Measurements from ENCODE around the gene HAX1. TPM values are rescaled to one million over a fixed set of nuclear protein-coding genes. Genes with fewer than 3 reads are reported as not detected.

HAX1 gene
- total and polyA plus RNA-seq, 4 donors = 37.5 to 91.2 (median 59.3) TPM

DNA sequence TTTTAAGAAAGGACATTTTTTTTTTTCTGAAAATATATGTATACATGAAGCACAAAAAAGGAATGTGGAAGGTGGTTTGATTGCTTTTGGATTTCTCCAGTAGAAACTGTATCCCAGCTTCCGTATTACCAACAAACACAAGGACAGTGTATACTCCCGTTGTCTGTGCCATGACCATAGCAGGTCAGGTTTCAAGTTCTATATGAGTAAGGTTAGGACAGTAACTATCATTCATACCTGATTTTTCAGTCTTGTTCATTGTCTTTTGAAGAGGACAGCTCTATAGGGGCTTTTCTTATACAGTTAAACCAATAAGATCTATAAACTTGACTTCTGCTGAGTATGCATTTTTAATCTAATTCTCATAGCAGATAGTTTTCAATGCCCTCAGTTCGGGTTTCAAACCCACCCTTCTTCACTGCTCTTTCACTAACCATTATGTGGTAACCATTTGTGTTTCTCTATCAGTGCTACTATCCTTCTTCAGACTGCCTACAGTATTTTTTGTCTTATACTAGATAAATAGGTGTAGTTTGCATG, 32.1 kb upstream of the HAX1 start:
- Histone ChIP-seq H3K36me3 (ENCODE audit: control insufficient read depth in 4 of 4, insufficient read depth in 3 of 4, low read depth in 1 of 4, low read length in 3 of 4) (peaks cover 27 to 66% (median 55%) of the 10 kb centered on the region in 4 donors), H3K4me1 (ENCODE audit: control insufficient read depth in 4 of 4, insufficient read depth in 4 of 4, low read length in 3 of 4) (peaks cover 11 to 32% (median 23%) of the 10 kb centered on the region in 4 donors), H3K27me3 (ENCODE audit: control insufficient read depth in 4 of 4, insufficient read depth in 4 of 4, low read length in 3 of 4) (no peaks in the 10 kb centered on the region), H3K9ac (ENCODE audit: low read depth in 1 of 2, low read length in 2 of 2) (no peak overlapping the region), H3K9me3 (ENCODE audit: control insufficient read depth in 4 of 4, low read length in 3 of 4) (no peaks in the 10 kb centered on the region), H3K4me3 (ENCODE audit: low read depth in 1 of 3, low read length in 3 of 3) (no peak overlapping the region), H3K27ac (ENCODE audit: low read depth in 1 of 2, low read length in 2 of 2) (no peak overlapping the region)
- TF ChIP-seq EGR1 (IDR thresholded peaks at IDR 0.05; ENCODE audit: low read depth in 2 of 2) (no peak), SP1 (IDR thresholded peaks at IDR 0.05) (no peak), RAD21 (IDR thresholded peaks at IDR 0.05) (no peak), FOXA2 (IDR thresholded peaks at IDR 0.05) (no peak), NR2F2 (IDR thresholded peaks at IDR 0.05) (no peak), HNF4A (conservative IDR thresholded peaks at IDR 0.05) (no peak), RXRA (IDR thresholded peaks at IDR 0.05) (no peak), JUND (IDR thresholded peaks at IDR 0.05) (no peak), FOXA1 (IDR thresholded peaks at IDR 0.05) (no peak)
- TF ChIP-seq, protein P1, sequence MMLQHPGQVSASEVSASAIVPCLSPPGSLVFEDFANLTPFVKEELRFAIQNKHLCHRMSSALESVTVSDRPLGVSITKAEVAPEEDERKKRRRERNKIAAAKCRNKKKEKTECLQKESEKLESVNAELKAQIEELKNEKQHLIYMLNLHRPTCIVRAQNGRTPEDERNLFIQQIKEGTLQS (IDR thresholded peaks at IDR 0.05) = no peak
- TF ChIP-seq, protein P2, sequence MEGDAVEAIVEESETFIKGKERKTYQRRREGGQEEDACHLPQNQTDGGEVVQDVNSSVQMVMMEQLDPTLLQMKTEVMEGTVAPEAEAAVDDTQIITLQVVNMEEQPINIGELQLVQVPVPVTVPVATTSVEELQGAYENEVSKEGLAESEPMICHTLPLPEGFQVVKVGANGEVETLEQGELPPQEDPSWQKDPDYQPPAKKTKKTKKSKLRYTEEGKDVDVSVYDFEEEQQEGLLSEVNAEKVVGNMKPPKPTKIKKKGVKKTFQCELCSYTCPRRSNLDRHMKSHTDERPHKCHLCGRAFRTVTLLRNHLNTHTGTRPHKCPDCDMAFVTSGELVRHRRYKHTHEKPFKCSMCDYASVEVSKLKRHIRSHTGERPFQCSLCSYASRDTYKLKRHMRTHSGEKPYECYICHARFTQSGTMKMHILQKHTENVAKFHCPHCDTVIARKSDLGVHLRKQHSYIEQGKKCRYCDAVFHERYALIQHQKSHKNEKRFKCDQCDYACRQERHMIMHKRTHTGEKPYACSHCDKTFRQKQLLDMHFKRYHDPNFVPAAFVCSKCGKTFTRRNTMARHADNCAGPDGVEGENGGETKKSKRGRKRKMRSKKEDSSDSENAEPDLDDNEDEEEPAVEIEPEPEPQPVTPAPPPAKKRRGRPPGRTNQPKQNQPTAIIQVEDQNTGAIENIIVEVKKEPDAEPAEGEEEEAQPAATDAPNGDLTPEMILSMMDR (IDR thresholded peaks at IDR 0.05; ENCODE audit: low read depth, low read length, missing input control) = no peak
- TF ChIP-seq, protein P3, sequence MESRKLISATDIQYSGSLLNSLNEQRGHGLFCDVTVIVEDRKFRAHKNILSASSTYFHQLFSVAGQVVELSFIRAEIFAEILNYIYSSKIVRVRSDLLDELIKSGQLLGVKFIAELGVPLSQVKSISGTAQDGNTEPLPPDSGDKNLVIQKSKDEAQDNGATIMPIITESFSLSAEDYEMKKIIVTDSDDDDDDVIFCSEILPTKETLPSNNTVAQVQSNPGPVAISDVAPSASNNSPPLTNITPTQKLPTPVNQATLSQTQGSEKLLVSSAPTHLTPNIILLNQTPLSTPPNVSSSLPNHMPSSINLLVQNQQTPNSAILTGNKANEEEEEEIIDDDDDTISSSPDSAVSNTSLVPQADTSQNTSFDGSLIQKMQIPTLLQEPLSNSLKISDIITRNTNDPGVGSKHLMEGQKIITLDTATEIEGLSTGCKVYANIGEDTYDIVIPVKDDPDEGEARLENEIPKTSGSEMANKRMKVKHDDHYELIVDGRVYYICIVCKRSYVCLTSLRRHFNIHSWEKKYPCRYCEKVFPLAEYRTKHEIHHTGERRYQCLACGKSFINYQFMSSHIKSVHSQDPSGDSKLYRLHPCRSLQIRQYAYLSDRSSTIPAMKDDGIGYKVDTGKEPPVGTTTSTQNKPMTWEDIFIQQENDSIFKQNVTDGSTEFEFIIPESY (IDR thresholded peaks at IDR 0.05) = no peak
- WGBS = 95% methylated on average over 3 of the region's 3 CpGs
- DNase-seq (ENCODE audit: low spot score) = no peak

DNA sequence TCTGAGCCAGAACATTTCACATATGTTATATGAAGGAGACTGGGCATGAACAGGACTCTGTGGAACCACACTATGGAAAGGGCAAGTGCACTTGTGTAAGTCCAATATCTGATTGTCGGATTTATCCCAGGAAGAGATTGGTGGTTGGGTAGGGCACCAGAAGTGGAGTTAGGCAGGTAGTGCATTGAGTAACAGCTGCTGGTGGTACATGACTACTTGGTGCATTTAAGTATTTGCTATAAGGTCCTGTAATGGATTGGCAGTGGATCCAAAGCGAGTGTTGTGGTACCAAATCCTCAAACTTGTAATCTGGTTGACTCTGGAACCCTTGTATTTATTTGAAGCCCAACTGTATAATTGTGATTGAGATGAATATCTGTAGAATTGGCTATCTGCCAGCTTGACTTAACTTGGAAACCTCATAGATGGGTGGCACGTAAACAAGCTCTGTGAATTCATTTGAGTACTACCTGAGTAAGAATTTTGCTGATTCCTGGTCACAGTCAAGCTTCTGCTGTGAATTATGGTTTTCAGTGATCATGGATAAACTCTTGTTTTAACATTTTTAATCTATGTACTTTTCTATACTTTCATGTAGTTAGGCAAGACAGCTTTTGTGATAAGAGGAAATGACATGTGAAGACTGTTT, 30.6 kb upstream of the HAX1 start:
- Histone ChIP-seq H3K9ac (ENCODE audit: low read depth in 1 of 2, low read length in 2 of 2) (no peak overlapping the region), H3K27ac (ENCODE audit: low read depth in 1 of 2, low read length in 2 of 2) (no peak overlapping the region)
- WGBS = 96% methylated on average over 3 of the region's 3 CpGs

More for the DNA sequence above, 30.6 kb upstream of the HAX1 start:
- Histone ChIP-seq H3K9me3 (ENCODE audit: control insufficient read depth in 4 of 4, low read length in 3 of 4) (no peaks in the 10 kb centered on the region), H3K4me1 (ENCODE audit: control insufficient read depth in 4 of 4, insufficient read depth in 4 of 4, low read length in 3 of 4) (peaks cover 7 to 17% (median 16%) of the 10 kb centered on the region in 4 donors), H3K36me3 (ENCODE audit: control insufficient read depth in 4 of 4, insufficient read depth in 3 of 4, low read depth in 1 of 4, low read length in 3 of 4) (peaks cover 31 to 66% (median 61%) of the 10 kb centered on the region in 4 donors), H3K4me3 (ENCODE audit: low read depth in 1 of 3, low read length in 3 of 3) (no peak overlapping the region), H3K27me3 (ENCODE audit: control insufficient read depth in 4 of 4, insufficient read depth in 4 of 4, low read length in 3 of 4) (no peaks in the 10 kb centered on the region)
- DNase-seq (ENCODE audit: low spot score) = no peak
- TF ChIP-seq, protein P4, sequence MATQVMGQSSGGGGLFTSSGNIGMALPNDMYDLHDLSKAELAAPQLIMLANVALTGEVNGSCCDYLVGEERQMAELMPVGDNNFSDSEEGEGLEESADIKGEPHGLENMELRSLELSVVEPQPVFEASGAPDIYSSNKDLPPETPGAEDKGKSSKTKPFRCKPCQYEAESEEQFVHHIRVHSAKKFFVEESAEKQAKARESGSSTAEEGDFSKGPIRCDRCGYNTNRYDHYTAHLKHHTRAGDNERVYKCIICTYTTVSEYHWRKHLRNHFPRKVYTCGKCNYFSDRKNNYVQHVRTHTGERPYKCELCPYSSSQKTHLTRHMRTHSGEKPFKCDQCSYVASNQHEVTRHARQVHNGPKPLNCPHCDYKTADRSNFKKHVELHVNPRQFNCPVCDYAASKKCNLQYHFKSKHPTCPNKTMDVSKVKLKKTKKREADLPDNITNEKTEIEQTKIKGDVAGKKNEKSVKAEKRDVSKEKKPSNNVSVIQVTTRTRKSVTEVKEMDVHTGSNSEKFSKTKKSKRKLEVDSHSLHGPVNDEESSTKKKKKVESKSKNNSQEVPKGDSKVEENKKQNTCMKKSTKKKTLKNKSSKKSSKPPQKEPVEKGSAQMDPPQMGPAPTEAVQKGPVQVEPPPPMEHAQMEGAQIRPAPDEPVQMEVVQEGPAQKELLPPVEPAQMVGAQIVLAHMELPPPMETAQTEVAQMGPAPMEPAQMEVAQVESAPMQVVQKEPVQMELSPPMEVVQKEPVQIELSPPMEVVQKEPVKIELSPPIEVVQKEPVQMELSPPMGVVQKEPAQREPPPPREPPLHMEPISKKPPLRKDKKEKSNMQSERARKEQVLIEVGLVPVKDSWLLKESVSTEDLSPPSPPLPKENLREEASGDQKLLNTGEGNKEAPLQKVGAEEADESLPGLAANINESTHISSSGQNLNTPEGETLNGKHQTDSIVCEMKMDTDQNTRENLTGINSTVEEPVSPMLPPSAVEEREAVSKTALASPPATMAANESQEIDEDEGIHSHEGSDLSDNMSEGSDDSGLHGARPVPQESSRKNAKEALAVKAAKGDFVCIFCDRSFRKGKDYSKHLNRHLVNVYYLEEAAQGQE (IDR thresholded peaks at IDR 0.05) = no peak
- TF ChIP-seq, protein P3 (IDR thresholded peaks at IDR 0.05) = no peak
- TF ChIP-seq JUND (IDR thresholded peaks at IDR 0.05) = no peak
- TF ChIP-seq HNF4A (conservative IDR thresholded peaks at IDR 0.05) = no peak

Measured in liver (tissue), 9 donors.